ENCODE results near the gene MEA1.

The MEA1 gene

GRCh38 chr6:43019152-43019551, 5.4 kb upstream of the MEA1 start:
- Histone ChIP-seq H3K27me3 (ENCODE audit: insufficient read depth, low read length) (no peaks in the 10 kb centered on the region), H2BK120ac (ENCODE audit: insufficient read depth, low read length, poor library complexity) (no peak overlapping the region), H3K4me1 (ENCODE audit: control insufficient read depth in 1 of 2, insufficient read depth in 2 of 2, low read length in 2 of 2) (peaks cover 0 to 13% of the 10 kb centered on the region in 2 experiments), H2BK5ac (ENCODE audit: low read depth, low read length, poor library complexity) (no peak overlapping the region), H2AK5ac (ENCODE audit: low read length) (no peak overlapping the region), H3K79me2 (ENCODE audit: control insufficient read depth, insufficient read depth, low read length, poor library complexity) (peaks cover 10% of the 10 kb centered on the region), H3K27ac (ENCODE audit: low read depth, low read length) (no peak overlapping the region), H3K4me2 (ENCODE audit: low read length) (no peak overlapping the region), H3K4me3 (ENCODE audit: low read depth, low read length) (no peak overlapping the region), H2BK12ac (ENCODE audit: low read length) (no peak overlapping the region), H4K8ac (ENCODE audit: low read depth, low read length) (no peak overlapping the region), H3K79me1 (ENCODE audit: low read length) (peaks cover 9% of the 10 kb centered on the region), H3K23ac (ENCODE audit: low read length) (no peak overlapping the region), H4K91ac (ENCODE audit: low read depth, low read length) (no peak overlapping the region), H3K4ac (ENCODE audit: low read depth, low read length) (no peak overlapping the region), H3K14ac (ENCODE audit: low read length) (no peak overlapping the region), H3K36me3 (ENCODE audit: control insufficient read depth in 1 of 2, insufficient read depth in 2 of 2, low read length in 2 of 2) (peaks cover 31 to 39% of the 10 kb centered on the region in 2 experiments), H3K9me3 (ENCODE audit: insufficient read depth, low read depth, low read length) (no peaks in the 10 kb centered on the region), H3K18ac (ENCODE audit: low read length) (no peak overlapping the region), H3K9ac (ENCODE audit: low read length) (no peak overlapping the region), H2AFZ (ENCODE audit: insufficient read depth, low read length, poor library complexity) (no peak overlapping the region), H4K12ac (ENCODE audit: low read depth, low read length) (no peak overlapping the region)
- DNase-seq, result no peak
- no CpG with 5 or more reads among the region's 2 CpGs for WGBS (ENCODE audit: extremely low coverage, insufficient coverage, insufficient read length)

GRCh38 chr6:43016943-43017334, 3.2 kb upstream of the MEA1 start:
- Histone ChIP-seq H3K36me3 (ENCODE audit: control insufficient read depth in 1 of 2, insufficient read depth in 2 of 2, low read length in 2 of 2) (peaks cover 28 to 38% of the 10 kb centered on the region in 2 experiments), H3K4me1 (ENCODE audit: control insufficient read depth in 1 of 2, insufficient read depth in 2 of 2, low read length in 2 of 2) (peaks cover 6 to 19% of the 10 kb centered on the region in 2 experiments), H3K9ac (ENCODE audit: low read length) (no peak overlapping the region), H3K18ac (ENCODE audit: low read length) (peak overlapping the region; percentile 11), H3K27ac (ENCODE audit: low read depth, low read length) (no peak overlapping the region), H2AK5ac (ENCODE audit: low read length) (no peak overlapping the region), H2BK5ac (ENCODE audit: low read depth, low read length, poor library complexity) (no peak overlapping the region), H3K4me2 (ENCODE audit: low read length) (no peak overlapping the region), H3K79me2 (ENCODE audit: control insufficient read depth, insufficient read depth, low read length, poor library complexity) (peaks cover 11% of the 10 kb centered on the region), H2AFZ (ENCODE audit: insufficient read depth, low read length, poor library complexity) (no peak overlapping the region), H3K4ac (ENCODE audit: low read depth, low read length) (no peak overlapping the region), H2BK120ac (ENCODE audit: insufficient read depth, low read length, poor library complexity) (no peak overlapping the region), H2BK12ac (ENCODE audit: low read length) (no peak overlapping the region), H3K27me3 (ENCODE audit: insufficient read depth, low read length) (no peaks in the 10 kb centered on the region), H3K4me3 (ENCODE audit: low read depth, low read length) (no peak overlapping the region), H4K12ac (ENCODE audit: low read depth, low read length) (no peak overlapping the region), H3K9me3 (ENCODE audit: insufficient read depth, low read depth, low read length) (no peaks in the 10 kb centered on the region), H3K14ac (ENCODE audit: low read length) (no peak overlapping the region), H3K79me1 (ENCODE audit: low read length) (peaks cover 10% of the 10 kb centered on the region), H4K91ac (ENCODE audit: low read depth, low read length) (no peak overlapping the region), H4K8ac (ENCODE audit: low read depth, low read length) (no peak overlapping the region), H3K23ac (ENCODE audit: low read length) (no peak overlapping the region)
- no peak for DNase-seq
- no CpG with 5 or more reads among the region's 12 CpGs for WGBS (ENCODE audit: extremely low coverage, insufficient coverage, insufficient read length)

GRCh38 chr6:43016176-43016942, 2.6 kb upstream of the MEA1 start:
- WGBS (ENCODE audit: extremely low coverage, insufficient coverage, insufficient read length), result no CpG with 5 or more reads among the region's 7 CpGs

GRCh38 chr6:43014434-43014909, 726 bp upstream of the MEA1 start:
- no peak overlapping the region for H3K23ac ChIP-seq (ENCODE audit: low read length)
- H3K18ac ChIP-seq (ENCODE audit: low read length), result peak overlapping the region; percentile 49

More at GRCh38 chr6:43016176-43016942, 2.6 kb upstream of the MEA1 start:
- no peak overlapping the region for H4K12ac ChIP-seq (ENCODE audit: low read depth, low read length)
- H3K9me3 ChIP-seq (ENCODE audit: insufficient read depth, low read depth, low read length), result no peaks in the 10 kb centered on the region
- H2BK5ac ChIP-seq (ENCODE audit: low read depth, low read length, poor library complexity), result no peak overlapping the region
- no peak overlapping the region for H3K4ac ChIP-seq (ENCODE audit: low read depth, low read length)
- no peak overlapping the region for H3K14ac ChIP-seq (ENCODE audit: low read length)
- H2AK5ac ChIP-seq (ENCODE audit: low read length), result no peak overlapping the region
- no peak overlapping the region for H2BK120ac ChIP-seq (ENCODE audit: insufficient read depth, low read length, poor library complexity)
- peaks cover 7% of the 10 kb centered on the region for H3K79me1 ChIP-seq (ENCODE audit: low read length)
- H2BK12ac ChIP-seq (ENCODE audit: low read length), result no peak overlapping the region
- no peak overlapping the region for H3K4me3 ChIP-seq (ENCODE audit: low read depth, low read length)
- H2AFZ ChIP-seq (ENCODE audit: insufficient read depth, low read length, poor library complexity), result no peak overlapping the region
- no peaks in the 10 kb centered on the region for H3K27me3 ChIP-seq (ENCODE audit: insufficient read depth, low read length)
- no peak overlapping the region for H4K8ac ChIP-seq (ENCODE audit: low read depth, low read length)
- H4K91ac ChIP-seq (ENCODE audit: low read depth, low read length), result no peak overlapping the region
- no peak overlapping the region for H3K9ac ChIP-seq (ENCODE audit: low read length)
- DNase-seq, result no peak
- H3K4me1 ChIP-seq (ENCODE audit: control insufficient read depth in 1 of 2, insufficient read depth in 2 of 2, low read length in 2 of 2), result peaks cover 6 to 19% of the 10 kb centered on the region in 2 experiments
- H3K18ac ChIP-seq (ENCODE audit: low read length), result peak overlapping the region; percentile 11
- no peak overlapping the region for H3K27ac ChIP-seq (ENCODE audit: low read depth, low read length)
- H3K36me3 ChIP-seq (ENCODE audit: control insufficient read depth in 1 of 2, insufficient read depth in 2 of 2, low read length in 2 of 2), result peaks cover 34 to 44% of the 10 kb centered on the region in 2 experiments
- no peak overlapping the region for H3K4me2 ChIP-seq (ENCODE audit: low read length)
- H3K79me2 ChIP-seq (ENCODE audit: control insufficient read depth, insufficient read depth, low read length, poor library complexity), result peaks cover 8% of the 10 kb centered on the region
- no peak overlapping the region for H3K23ac ChIP-seq (ENCODE audit: low read length)

More at GRCh38 chr6:43014434-43014909, 726 bp upstream of the MEA1 start:
- H3K79me1 ChIP-seq (ENCODE audit: low read length), result peaks cover 5% of the 10 kb centered on the region
- H3K14ac ChIP-seq (ENCODE audit: low read length), result peak overlapping the region; percentile 89
- H3K9ac ChIP-seq (ENCODE audit: low read length), result peak overlapping the region; percentile 19
- H3K79me2 ChIP-seq (ENCODE audit: control insufficient read depth, insufficient read depth, low read length, poor library complexity), result peaks cover 6% of the 10 kb centered on the region
- peak overlapping the region; percentile 62 for H3K4me2 ChIP-seq (ENCODE audit: low read length)
- H2BK12ac ChIP-seq (ENCODE audit: low read length), result no peak overlapping the region
- H3K4me3 ChIP-seq (ENCODE audit: low read depth, low read length), result peak overlapping the region; percentile 89
- peak overlapping the region; percentile 81 for H4K8ac ChIP-seq (ENCODE audit: low read depth, low read length)
- no peaks in the 10 kb centered on the region for H3K27me3 ChIP-seq (ENCODE audit: insufficient read depth, low read length)
- peaks cover 46 to 49% of the 10 kb centered on the region in 2 experiments for H3K36me3 ChIP-seq (ENCODE audit: control insufficient read depth in 1 of 2, insufficient read depth in 2 of 2, low read length in 2 of 2)
- WGBS (ENCODE audit: extremely low coverage, insufficient coverage, insufficient read length), result 100% methylated on average over 1 of the region's 7 CpGs
- H2AK5ac ChIP-seq (ENCODE audit: low read length), result peak overlapping the region; percentile 62
- peak overlapping the region; percentile 88 for H4K91ac ChIP-seq (ENCODE audit: low read depth, low read length)
- peak in 1 of 2 donors; percentile 26 for DNase-seq
- H3K27ac ChIP-seq (ENCODE audit: low read depth, low read length), result peak overlapping the region; percentile 54
- peak overlapping the region; percentile 29 for H2BK5ac ChIP-seq (ENCODE audit: low read depth, low read length, poor library complexity)
- H3K9me3 ChIP-seq (ENCODE audit: insufficient read depth, low read depth, low read length), result no peaks in the 10 kb centered on the region
- peak overlapping the region; percentile 61 for H2BK120ac ChIP-seq (ENCODE audit: insufficient read depth, low read length, poor library complexity)
- peak overlapping the region; percentile 90 for H3K4ac ChIP-seq (ENCODE audit: low read depth, low read length)
- H2AFZ ChIP-seq (ENCODE audit: insufficient read depth, low read length, poor library complexity), result peak overlapping the region; percentile 85
- peak overlapping the region; percentile 79 for H4K12ac ChIP-seq (ENCODE audit: low read depth, low read length)
- peaks cover 6 to 11% of the 10 kb centered on the region in 2 experiments for H3K4me1 ChIP-seq (ENCODE audit: control insufficient read depth in 1 of 2, insufficient read depth in 2 of 2, low read length in 2 of 2)
